HCT116 (cell line): ENCODE measurements around the gene SLCO4A1.

Source experiments
- ATF3 ChIP-seq: IDR thresholded peaks from 2 replicates; pipeline ENCODE4 v1.6.1; 2012
- CTCF ChIP-seq, 3 experiments: fragments of 200-600 bp in 1 of 3; sonication (generic) in 1 of 3; IDR thresholded peaks in 2 of 3; conservative IDR thresholded peaks in 1 of 3; 2 replicates each; pipeline ENCODE4 v1.5.1; 2012 to 2017; ENCODE audit warnings: low read depth in 2 of 3, low read length in 2 of 3, antibody characterized with exemption in 1 of 3, borderline replicate concordance in 1 of 3, control low read depth in 1 of 3, mild to moderate bottlenecking in 1 of 3, mixed read lengths in 1 of 3, mixed run types in 1 of 3, moderate library complexity in 1 of 3; ENCODE audit not compliant: insufficient read depth in 1 of 3
- EGR1 ChIP-seq: IDR thresholded peaks from 2 replicates; pipeline ENCODE4 v1.6.1; 2012; ENCODE audit warnings: low read depth
- EZH2 ChIP-seq: fragments of 200-600 bp; sonication (generic); IDR thresholded peaks from 2 replicates; pipeline ENCODE4 v1.6.1; 2017; ENCODE audit warnings: antibody characterized with exemption, mixed run types
- FOSL1 ChIP-seq: IDR thresholded peaks from 2 replicates; pipeline ENCODE4 v1.6.1; 2012; ENCODE audit warnings: low read depth
- MAX ChIP-seq: IDR thresholded peaks from 2 replicates; pipeline ENCODE4 v1.6.1; 2012
- POLR2AphosphoS5 ChIP-seq: IDR thresholded peaks from 2 replicates; pipeline ENCODE4 v1.6.1; 2011; ENCODE audit warnings: mild to moderate bottlenecking, low read depth, low read length, moderate library complexity
- RAD21 ChIP-seq: IDR thresholded peaks from 2 replicates; pipeline ENCODE4 v1.6.1; 2012; ENCODE audit warnings: low read depth, mild to moderate bottlenecking
- REST ChIP-seq: IDR thresholded peaks from 2 replicates; pipeline ENCODE4 v1.6.1; 2012; ENCODE audit warnings: low read depth
- SIN3A ChIP-seq: IDR thresholded peaks from 2 replicates; pipeline ENCODE4 v1.6.1; 2012; ENCODE audit warnings: low read depth
- SP1 ChIP-seq: IDR thresholded peaks from 2 replicates; pipeline ENCODE4 v1.6.1; 2012; ENCODE audit warnings: low read depth
- TCF7L2 ChIP-seq: IDR thresholded peaks from 2 replicates; pipeline ENCODE4 v1.7.0; 2011; ENCODE audit warnings: borderline replicate concordance, inconsistent platforms; ENCODE audit not compliant: insufficient read depth, insufficient read length; ENCODE audit errors: extremely low read depth
- ZFX ChIP-seq: fragments of 450-650 bp; IDR thresholded peaks from 2 replicates; pipeline ENCODE4 v1.6.1; 2017
- ZNF274 ChIP-seq: fragments of 200-500 bp; sonication (Bioruptor generic); IDR thresholded peaks from 2 replicates; pipeline ENCODE4 v1.6.1; 2014; ENCODE audit warnings: mild to moderate bottlenecking, low read depth, low read length, inconsistent platforms

GRCh38 chr20:62718546-62718945, 76.2 kb downstream of the SLCO4A1 start:
- TF ChIP-seq EZH2: no peak
- TF ChIP-seq EGR1: no peak
- TF ChIP-seq FOSL1: no peak
- no peak for TF ChIP-seq RAD21
- no peak for TF ChIP-seq ZFX
- no peak for TF ChIP-seq CTCF (IDR thresholded peaks at IDR 0.05 in 2 of 3, conservative IDR thresholded peaks at IDR 0.05 in 1 of 3; ENCODE audit: borderline replicate concordance in 1 of 3, insufficient read depth in 1 of 3, low read depth in 2 of 3, low read length in 2 of 3)
- TF ChIP-seq SP1: no peak
- TF ChIP-seq TCF7L2: no peak
- TF ChIP-seq SIN3A: no peak
- no peak for TF ChIP-seq ATF3
- TF ChIP-seq MAX: no peak
- TF ChIP-seq ZNF274: no peak
- no peak for TF ChIP-seq POLR2AphosphoS5
- TF ChIP-seq REST: no peak
